HEK293 (cell line): Measurements from ENCODE around the gene C14orf93.
"Not testable (repeated sequence)": the region's sequence is repeated elsewhere in the genome, so short reads cannot be mapped to it uniquely, and the experiment has no call there.

Experiments used
- CTCF ChIA-PET: fragments of 350-600 bp; formaldehyde crosslinking; extraction: SDS; loops from one replicate; lab custom pipeline; 2021; ENCODE audit warnings: antibody characterized with exemption; lab: Yijun Ruan, JAX
- POLR2A ChIA-PET: fragments of 300-600 bp; formaldehyde crosslinking; extraction: SDS; loops from one replicate; lab custom pipeline; 2020; ENCODE audit warnings: antibody characterized with exemption, inconsistent platforms; lab: Yijun Ruan, JAX
- H3K27ac ChIP-seq: fragments of 200-500 bp; sonication (Bioruptor generic); 2 replicates; pipeline ENCODE4 v1.5.1; 2014; ENCODE audit warnings: low read depth, low read length, control low read depth, inconsistent platforms; ENCODE audit errors: extremely low read depth
- H3K36me3 ChIP-seq, 2 experiments: fragments of 200-500 bp in 1 of 2; sonication (Bioruptor generic) in 1 of 2; 1 replicate in 1 of 2; 2 replicates in 1 of 2; pipeline ENCODE4 v1.5.1; 2014 to 2017; ENCODE audit warnings: inconsistent platforms in 2 of 2, low read length in 2 of 2; ENCODE audit not compliant: control insufficient read depth in 2 of 2, insufficient read depth in 1 of 2
- H3K4me1 ChIP-seq: fragments of 200-500 bp; sonication (Bioruptor generic); 2 replicates; pipeline ENCODE4 v1.5.1; 2014; ENCODE audit warnings: mild to moderate bottlenecking, low read length, inconsistent platforms; ENCODE audit not compliant: control insufficient read depth, insufficient read depth
- H3K4me3 ChIP-seq: 2 replicates; pipeline ENCODE4 v1.5.1; 2011; ENCODE audit warnings: low read depth, mild to moderate bottlenecking, control low read depth, low read length, moderate library complexity
- H3K9me3 ChIP-seq: fragments of 200-500 bp; sonication (Bioruptor generic); 2 replicates; pipeline ENCODE4 v1.5.1; 2014; ENCODE audit warnings: low read depth, low read length, inconsistent platforms; ENCODE audit not compliant: control insufficient read depth, insufficient read depth
- EGR2 ChIP-seq: fragments of 450-650 bp; formaldehyde crosslinking; IDR thresholded peaks from 2 replicates; pipeline ENCODE4 v1.5.1; 2016; ENCODE audit warnings: low read depth, missing biosample characterization, missing genetic modification characterization
- PRDM1 ChIP-seq: fragments of 450-650 bp; formaldehyde crosslinking; IDR thresholded peaks from 2 replicates; pipeline ENCODE4; 2016; ENCODE audit warnings: missing biosample characterization, missing genetic modification characterization
- PRDM2 ChIP-seq: fragments of 450-650 bp; formaldehyde crosslinking; IDR thresholded peaks from 2 replicates; pipeline ENCODE4 v1.5.1; 2016; ENCODE audit warnings: missing biosample characterization, missing genetic modification characterization, borderline replicate concordance
- SCRT2 ChIP-seq: fragments of 450-650 bp; formaldehyde crosslinking; IDR thresholded peaks from 2 replicates; pipeline ENCODE4 v1.5.1; 2016; ENCODE audit warnings: missing biosample characterization, missing genetic modification characterization
- SP2 ChIP-seq: fragments of 450-650 bp; formaldehyde crosslinking; IDR thresholded peaks from 2 replicates; pipeline ENCODE4 v1.5.1; 2016; ENCODE audit warnings: missing biosample characterization, missing genetic modification characterization
- ZBTB6 ChIP-seq: fragments of 450-650 bp; formaldehyde crosslinking; IDR thresholded peaks from 2 replicates; pipeline ENCODE4 v1.5.1; 2017; ENCODE audit warnings: missing biosample characterization, missing genetic modification characterization
- ZBTB7A ChIP-seq: fragments of 450-650 bp; formaldehyde crosslinking; IDR thresholded peaks from 2 replicates; pipeline ENCODE4 v1.5.1; 2016; ENCODE audit warnings: low read depth, missing biosample characterization, missing genetic modification characterization
- ZEB2 ChIP-seq: fragments of 450-650 bp; formaldehyde crosslinking; IDR thresholded peaks from 2 replicates; pipeline ENCODE4 v1.5.1; 2016; ENCODE audit warnings: missing biosample characterization, missing genetic modification characterization
- ZNF10 ChIP-seq: fragments of 450-650 bp; formaldehyde crosslinking; IDR thresholded peaks from 2 replicates; pipeline ENCODE4 v1.5.1; 2017; ENCODE audit warnings: missing biosample characterization, missing genetic modification characterization
- ZNF121 ChIP-seq: fragments of 450-650 bp; formaldehyde crosslinking; IDR thresholded peaks from 2 replicates; pipeline ENCODE4 v1.5.1; 2016; ENCODE audit warnings: missing biosample characterization, missing genetic modification characterization
- ZNF155 ChIP-seq: fragments of 450-650 bp; formaldehyde crosslinking; IDR thresholded peaks from 2 replicates; pipeline ENCODE4 v1.5.1; 2016; ENCODE audit warnings: missing biosample characterization, missing genetic modification characterization
- ZNF211 ChIP-seq: fragments of 450-650 bp; formaldehyde crosslinking; IDR thresholded peaks from 2 replicates; pipeline ENCODE4 v1.5.1; 2016; ENCODE audit warnings: low read depth, missing biosample characterization, missing genetic modification characterization
- ZNF280C ChIP-seq: fragments of 450-650 bp; formaldehyde crosslinking; IDR thresholded peaks from 2 replicates; pipeline ENCODE4 v1.5.1; 2016; ENCODE audit warnings: missing biosample characterization, missing genetic modification characterization
- ZNF416 ChIP-seq: fragments of 450-650 bp; formaldehyde crosslinking; IDR thresholded peaks from 2 replicates; pipeline ENCODE4 v1.5.1; 2016; ENCODE audit warnings: missing biosample characterization, missing genetic modification characterization
- ZNF785 ChIP-seq: fragments of 450-650 bp; formaldehyde crosslinking; IDR thresholded peaks from 2 replicates; pipeline ENCODE4 v1.5.1; 2016; ENCODE audit warnings: missing biosample characterization, missing genetic modification characterization
- ZSCAN5A ChIP-seq: fragments of 450-650 bp; formaldehyde crosslinking; IDR thresholded peaks from 2 replicates; pipeline ENCODE4 v1.5.1; 2016; ENCODE audit warnings: missing biosample characterization, missing genetic modification characterization

C14orf93 gene

GRCh38 chr14:22952418-22952817 lies 57.5 kb downstream of the C14orf93 start (continued):
- TF ChIP-seq ZNF280C (tag by site-specific recombination) (no peak), ZNF155 (tag by site-specific recombination) (no peak), ZBTB7A (tag by site-specific recombination) (no peak), ZEB2 (no peak), ZNF785 (tag by site-specific recombination) (no peak)

DNA sequence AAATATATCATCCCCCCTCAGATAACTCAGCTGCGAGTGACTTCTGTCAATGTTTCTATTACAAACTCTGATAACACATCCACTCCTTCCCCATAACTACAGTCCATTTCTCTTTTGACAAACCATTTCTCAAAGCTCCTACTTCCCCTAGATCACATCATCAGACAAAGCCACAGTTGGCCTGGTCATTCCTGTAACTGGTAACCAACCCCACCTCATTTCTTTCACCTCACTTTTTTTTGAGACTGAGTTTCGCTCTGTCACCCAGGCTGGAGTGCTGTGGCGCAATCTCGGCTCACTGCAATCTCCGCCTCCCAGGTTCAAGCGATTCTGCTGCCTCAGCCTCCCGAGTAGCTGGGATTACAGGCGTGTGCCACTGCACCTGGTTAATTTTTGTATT lies 58.1 kb downstream of the C14orf93 start:
- H3K4me1 ChIP-seq, H3K4me3 ChIP-seq, H3K9me3 ChIP-seq, H3K27ac ChIP-seq: not testable (repeated sequence)
- ChIA-PET CTCF (interaction anchor here (0.5 to 1.5 kb wide), 5 partner anchors 21 to 141 kb away, joined by 3 to 4 read pairs (median 3); partner anchors contain the start of gene AJUBA), POLR2A (interaction anchor here (0.5 kb wide), 1 partner anchor 75 kb away, joined by 4 read pairs; no protein-coding TSS in a partner anchor)
- peaks cover 22 to 47% of the 10 kb centered on the region in 2 experiments for H3K36me3 ChIP-seq

- Histone ChIP-seq H3K4me1 (no peaks in the 10 kb centered on the region), H3K4me3 (no peak overlapping the region), H3K27ac (no peak overlapping the region), H3K9me3 (no peaks in the 10 kb centered on the region), H3K36me3 (peaks cover 32 to 35% of the 10 kb centered on the region in 2 experiments)
- POLR2A ChIA-PET = interaction anchor here (0.8 kb wide), 2 partner anchors 11 to 13 kb away, joined by 3 read pairs; partner anchors contain the start of gene HAUS4
- TF ChIP-seq SP2 (tag by site-specific recombination) = no peak
- TF ChIP-seq ZNF121 = peak; percentile 76
- TF ChIP-seq, all 188 proteins: peak for 1
- CTCF ChIA-PET = interaction anchor here (0.8 to 2.5 kb wide), 5 partner anchors 14 to 49 kb away, joined by 3 to 11 read pairs (median 4); no protein-coding TSS in a partner anchor
Observed at GRCh38 chr14:22945642-22946041, 64.3 kb downstream of the C14orf93 start.

- H3K27ac ChIP-seq = no peak overlapping the region
- TF ChIP-seq ZNF10 (peak; percentile 85; the same call in 1 of the 2 replicates), EGR2 (no peak), ZNF416 (tag by site-specific recombination) (no peak), ZNF211 (no peak), ZSCAN5A (tag by site-specific recombination) (no peak), PRDM1 (tag by site-specific recombination) (peak; percentile 58), ZBTB6 (tag by site-specific recombination) (no peak), SCRT2 (no peak), PRDM2 (tag by site-specific recombination) (no peak)
- POLR2A ChIA-PET = no interaction called here
- H3K36me3 ChIP-seq = peaks cover 3 to 7% of the 10 kb centered on the region in 2 experiments; a peak in 2 of 3 replicates
- CTCF ChIA-PET = interaction anchor here (0.6 to 4.2 kb wide), 5 partner anchors 10 to 47 kb away, joined by 3 to 32 read pairs (median 11); partner anchors contain the start of gene PRMT5
- no peak overlapping the region for H3K4me3 ChIP-seq
- H3K9me3 ChIP-seq = no peaks in the 10 kb centered on the region
- no peaks in the 10 kb centered on the region for H3K4me1 ChIP-seq
Observed at GRCh38 chr14:22939684-22940083, 70.3 kb downstream of the C14orf93 start.
